Stimulated activated CD4-positive, alpha-beta T cell treated with anti-CD3 and anti-CD28 coated beads, TNF-alpha, amount 100 ng/mL, for 1 hour (primary cell): ENCODE data around the gene C1orf105.

Source experiments
- DNase-seq, 3 donors: peaks; one replicate each; pipeline ENCODE4 v3.0.0-alpha.2; 2020; ENCODE audit warnings: low read depth in 3 of 3, low spot score in 1 of 3

The C1orf105 gene

GRCh38 chr1:172395576-172395975, 24.9 kb upstream of the C1orf105 start:
- DNase-seq: no peak

DNA sequence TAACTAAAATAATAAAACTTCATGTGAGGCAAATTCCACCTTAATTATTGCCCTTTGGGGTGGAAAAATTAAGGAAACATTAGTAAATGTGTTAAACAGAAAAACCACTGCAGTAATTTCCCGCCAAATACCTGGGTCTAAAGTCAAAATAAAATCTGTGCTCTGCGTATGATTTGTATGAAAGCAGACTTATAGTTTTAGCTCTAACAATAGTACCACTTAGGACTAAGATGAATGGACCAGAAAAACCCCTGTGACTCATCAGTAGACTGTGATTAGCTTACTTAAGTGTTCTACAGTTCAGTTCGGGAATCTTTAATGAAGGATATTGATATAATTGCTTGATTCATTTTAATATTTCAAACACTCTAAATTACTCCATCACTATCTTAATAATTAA, 23.3 kb upstream of the C1orf105 start:
- DNase-seq: no peak

GRCh38 chr1:172397633-172398032, 22.9 kb upstream of the C1orf105 start:
- DNase-seq: no peak

DNA sequence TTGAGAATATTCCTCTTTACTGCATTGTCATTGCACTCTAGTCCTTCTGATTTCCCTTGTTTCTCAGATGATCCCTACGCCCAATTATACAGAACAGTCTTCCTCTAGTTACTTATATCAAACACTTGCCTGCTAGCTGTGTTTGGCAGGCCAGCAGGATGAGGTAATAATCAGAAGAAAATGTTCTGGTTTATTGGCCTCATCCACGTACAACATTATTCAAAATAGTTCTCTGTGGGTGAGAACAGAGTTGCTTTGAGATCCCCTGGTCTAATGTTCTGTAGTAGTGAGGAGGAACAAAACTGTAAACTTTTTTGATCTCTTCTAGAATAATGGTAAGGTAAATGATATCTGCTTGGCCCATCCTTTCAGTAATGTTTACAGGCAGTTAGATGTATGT, 22.3 kb upstream of the C1orf105 start:
- no peak for DNase-seq

DNA sequence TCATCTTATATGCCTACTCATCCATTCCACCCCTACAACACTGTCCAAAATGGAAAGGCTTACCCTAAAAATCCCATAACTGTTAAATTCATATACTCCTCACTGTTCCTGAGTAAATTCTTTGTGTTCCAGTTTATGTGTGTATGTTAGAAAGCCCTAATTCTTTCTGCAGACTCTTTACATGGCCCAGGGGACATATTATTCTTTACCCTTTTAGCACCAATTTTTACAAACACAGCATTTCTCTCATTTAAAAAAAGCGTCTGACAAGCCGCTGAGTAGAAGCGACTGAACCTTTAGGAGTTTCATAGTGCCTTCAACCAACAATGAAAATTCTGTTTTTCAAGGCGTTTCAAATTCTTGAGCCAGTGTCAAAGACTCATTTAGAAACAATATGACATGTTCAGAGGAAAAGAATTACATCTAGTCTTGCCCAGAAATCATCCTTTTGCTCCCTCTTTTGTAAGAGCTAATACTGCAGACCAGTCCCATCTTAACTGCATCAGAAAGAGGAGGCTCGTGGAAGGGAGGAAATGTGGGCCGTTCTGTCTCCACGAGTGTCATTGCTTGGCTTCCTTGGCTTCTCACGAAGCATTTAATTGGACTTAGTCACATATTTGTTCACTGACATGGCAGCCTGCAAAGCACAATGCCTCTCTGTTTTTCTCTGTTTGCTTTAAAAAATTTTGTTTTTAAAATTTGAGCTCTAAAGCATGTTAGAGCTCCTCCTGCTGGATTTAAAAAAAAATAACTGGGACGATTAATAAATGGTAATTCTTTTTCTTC, 21.3 kb upstream of the C1orf105 start:
- no peak for DNase-seq

- no peak for DNase-seq
Measured at GRCh38 chr1:172399756-172400721, 20.4 kb upstream of the C1orf105 start.

GRCh38 chr1:172400722-172401105, 19.8 kb upstream of the C1orf105 start:
- no peak for DNase-seq

DNA sequence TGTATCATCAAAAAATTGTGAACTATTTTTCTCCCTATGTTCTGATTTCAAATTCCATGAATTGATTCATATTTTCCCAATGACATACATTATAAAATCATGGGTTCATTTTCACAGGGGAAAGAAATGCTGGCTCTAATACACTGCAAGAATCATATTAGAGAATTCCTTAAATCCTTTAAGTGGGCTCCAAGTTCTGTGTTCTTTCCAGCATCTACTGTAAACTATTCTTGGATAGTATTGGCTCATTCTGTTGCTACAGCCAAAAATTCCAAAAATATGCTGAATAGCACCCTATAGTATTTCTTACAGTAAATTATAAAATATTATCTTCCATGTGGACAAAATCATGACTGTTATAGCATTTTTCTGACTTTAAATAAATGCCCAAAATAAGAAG, 19.0 kb upstream of the C1orf105 start:
- DNase-seq: no peak

- no peak for DNase-seq
Measured at GRCh38 chr1:172401892-172402291, 18.6 kb upstream of the C1orf105 start.

DNA sequence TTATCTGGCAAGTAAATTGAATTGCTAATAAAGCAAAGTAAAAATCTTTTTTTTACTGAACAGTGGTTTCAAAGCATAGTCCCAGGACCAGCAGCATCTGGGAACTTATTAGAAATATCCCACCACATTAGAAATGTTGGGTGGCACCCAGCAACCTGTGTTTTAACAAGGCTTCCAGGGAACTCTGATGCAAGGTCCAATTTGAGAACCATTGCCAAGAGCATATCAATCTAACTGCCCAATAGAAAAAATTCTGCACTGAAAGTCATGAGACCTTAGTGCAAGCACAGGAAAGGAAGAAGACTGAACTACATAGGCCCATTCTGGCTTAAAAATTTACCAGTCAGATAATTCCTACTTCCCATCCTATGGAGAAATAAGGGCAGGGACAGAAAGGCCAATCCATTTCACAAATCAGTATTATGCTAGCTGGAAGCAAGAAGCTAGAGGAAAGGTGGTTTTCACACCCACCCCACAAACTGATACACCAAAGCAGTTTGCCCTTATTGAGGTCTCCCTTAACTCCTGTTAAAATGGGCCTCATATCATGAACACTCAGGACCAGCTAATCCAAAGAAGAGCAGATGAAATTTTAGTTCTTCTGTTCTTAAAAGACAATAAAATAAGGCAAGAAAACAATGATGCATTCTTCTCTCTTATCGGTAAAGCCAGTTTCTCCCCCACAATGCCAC, 17.5 kb upstream of the C1orf105 start:
- DNase-seq: no peak

DNA sequence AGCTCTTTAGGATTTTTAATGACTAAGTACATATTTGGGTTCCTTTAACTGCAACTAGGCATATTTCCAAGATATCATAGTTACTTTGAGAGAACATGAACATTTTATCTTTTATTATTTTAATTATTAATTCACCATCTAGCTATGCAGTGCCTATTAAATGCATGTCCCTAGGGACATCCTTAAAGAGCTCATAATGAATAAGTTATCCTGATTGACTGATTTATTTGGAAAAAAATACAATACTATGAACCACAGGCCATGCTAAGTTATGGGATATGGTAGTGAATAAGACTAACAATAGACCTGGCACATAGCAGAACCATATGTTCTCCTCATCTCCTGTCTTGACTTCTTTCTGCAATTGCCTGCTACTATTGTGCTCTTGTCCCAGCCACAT, 16.4 kb upstream of the C1orf105 start:
- no peak for DNase-seq

- no peak for DNase-seq
Measured at GRCh38 chr1:172405912-172406311, 14.6 kb upstream of the C1orf105 start.

- no peak for DNase-seq
Measured at GRCh38 chr1:172406968-172407367, 13.5 kb upstream of the C1orf105 start.

DNA sequence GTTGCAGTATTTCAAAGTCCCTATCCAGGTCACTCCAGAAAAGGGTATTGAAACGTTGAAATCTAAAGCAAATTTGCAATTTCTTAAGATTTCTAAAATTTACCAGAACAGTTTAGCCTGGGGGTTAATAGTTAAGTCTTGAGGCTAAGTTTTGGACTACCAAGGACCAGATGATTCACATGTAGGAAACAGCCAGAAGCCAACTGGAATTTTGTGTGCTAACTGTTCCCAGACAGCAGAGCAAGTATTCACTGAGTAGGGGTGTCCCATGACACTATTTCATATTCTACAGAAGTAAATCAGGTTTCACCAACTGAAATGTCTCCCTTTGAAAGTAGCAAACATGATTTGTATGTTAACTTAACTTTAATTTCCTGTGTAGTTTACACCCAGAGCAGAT, 11.5 kb upstream of the C1orf105 start:
- DNase-seq: no peak

- DNase-seq: no peak
Measured at GRCh38 chr1:172410027-172410426, 10.5 kb upstream of the C1orf105 start.

GRCh38 chr1:172411791-172412338, 8.6 kb upstream of the C1orf105 start:
- DNase-seq: no peak

DNA sequence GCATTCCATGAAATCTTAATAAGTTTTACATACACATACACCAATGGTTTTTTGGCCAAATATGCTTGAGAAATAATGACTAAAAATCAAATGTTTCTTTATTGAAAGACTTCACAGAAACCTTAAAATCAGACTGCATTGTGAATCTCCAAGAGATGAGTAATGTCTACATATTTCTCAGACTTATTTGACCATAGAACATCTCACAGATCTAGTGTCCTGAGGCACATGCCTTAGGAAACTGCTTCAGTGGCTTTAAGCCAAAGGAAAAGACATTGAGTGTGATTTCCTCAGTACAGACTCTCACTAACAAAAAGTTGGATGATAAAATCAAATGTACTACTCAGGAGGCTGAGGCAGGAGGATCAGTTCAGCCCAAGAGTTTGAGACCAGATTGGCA, 6.2 kb upstream of the C1orf105 start:
- DNase-seq: no peak

DNA sequence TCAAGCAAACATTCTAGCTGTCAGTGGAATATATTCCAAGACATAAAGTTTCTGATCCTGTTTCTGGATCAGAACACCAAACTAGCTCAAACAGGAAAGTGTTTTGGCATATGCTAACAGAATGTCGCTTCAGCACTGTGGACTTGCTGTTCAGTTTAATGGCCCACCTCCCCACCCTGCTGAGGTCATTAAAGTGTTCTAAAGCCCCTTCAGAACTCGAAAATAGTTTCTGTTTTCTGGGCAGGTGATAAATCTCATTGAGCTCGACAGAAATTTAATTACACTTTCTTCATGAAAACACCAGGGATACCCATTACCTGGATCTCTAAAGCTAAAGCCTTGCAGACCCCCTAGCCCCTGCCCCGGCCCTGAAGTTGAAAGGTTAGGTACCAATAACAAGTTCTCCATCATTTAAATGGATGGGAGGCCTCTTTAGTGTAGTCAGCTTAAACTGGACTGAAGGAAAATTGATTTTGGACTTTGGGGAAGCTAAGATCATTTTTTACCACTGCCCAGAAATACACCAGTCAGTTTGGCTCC, 3.9 kb upstream of the C1orf105 start:
- no peak for DNase-seq

DNA sequence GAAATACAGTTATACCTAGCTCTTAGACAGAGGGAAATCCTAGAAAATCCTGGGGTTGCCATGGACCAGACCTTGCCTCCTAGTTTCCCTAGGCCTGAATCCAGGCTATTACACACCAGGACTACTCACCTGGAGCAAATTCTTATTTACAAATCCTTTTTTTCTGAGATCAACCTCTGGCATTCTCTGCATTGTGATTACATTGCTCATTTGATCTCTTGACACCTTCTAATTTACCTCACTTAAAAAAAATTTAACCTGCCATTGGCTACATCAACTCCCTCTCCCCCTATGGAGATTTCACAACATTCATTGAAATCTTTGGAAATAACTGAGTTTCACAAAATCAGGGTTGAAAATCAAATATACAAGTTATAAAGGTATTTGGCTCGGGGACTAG, 2.9 kb upstream of the C1orf105 start:
- DNase-seq: no peak

- no peak for DNase-seq
Measured at GRCh38 chr1:172421974-172422604, 1.6 kb downstream of the C1orf105 start.

GRCh38 chr1:172423336-172423735, 2.9 kb downstream of the C1orf105 start:
- DNase-seq: no peak
